LNCAP (cell line): ENCODE measurements around the gene DCANP1.

ENCODE experiments used
- CTCF ChIP-seq: fragments of 450-650 bp; IDR thresholded peaks from 2 replicates; pipeline ENCODE4 v1.5.1; 2017; ENCODE audit warnings: mild to moderate bottlenecking

The DCANP1 gene

GRCh38 chr5:135489466-135490244 is 42.5 kb upstream of the DCANP1 start:
- TF ChIP-seq CTCF: no peak

GRCh38 chr5:135488727-135489465 is 41.7 kb upstream of the DCANP1 start:
- TF ChIP-seq CTCF: no peak

- TF ChIP-seq CTCF: no peak
Measured at GRCh38 chr5:135487839-135488514, 40.8 kb upstream of the DCANP1 start.

- no peak for TF ChIP-seq CTCF
Measured at GRCh38 chr5:135487037-135487395, 39.9 kb upstream of the DCANP1 start.

GRCh38 chr5:135486131-135487036 is 39.2 kb upstream of the DCANP1 start:
- TF ChIP-seq CTCF: no peak

GRCh38 chr5:135484674-135485086 is 37.5 kb upstream of the DCANP1 start:
- no peak for TF ChIP-seq CTCF

- no peak for TF ChIP-seq CTCF
Measured at GRCh38 chr5:135483254-135483653, 36.1 kb upstream of the DCANP1 start.
